ENCODE data around the gene TMEM255B.
"Not testable (repeated sequence)": the region's sequence is repeated elsewhere in the genome, so short reads cannot be mapped to it uniquely, and the experiment has no call there.

Gene TMEM255B

GRCh38 chr13:113758651-113759524, at the start of gene TMEM255B:
TSS of gene TMEM255B (plus strand) at chr13:113759226. CDS start at chr13:113759270, 44 bp downstream.
- no peak for DNase-seq (ENCODE audit: low read depth)
- no peak for TF ChIP-seq CTCF (IDR thresholded peaks at IDR 0.05; ENCODE audit: control insufficient read depth, insufficient read depth, low read depth, low read length, missing control alignments)

GRCh38 chr13:113722921-113723320, 36.1 kb upstream of the TMEM255B start:
- TF ChIP-seq CTCF (IDR thresholded peaks at IDR 0.05; ENCODE audit: control insufficient read depth, insufficient read depth, low read depth, low read length, missing control alignments): no peak
- H3K4me3 ChIP-seq (ENCODE audit: control insufficient read depth, low read depth, low read length): no peak overlapping the region

More at GRCh38 chr13:113758651-113759524, at the start of gene TMEM255B:
- peak within 1 kb of the TSS; percentile 36 for H3K4me3 ChIP-seq (ENCODE audit: control insufficient read depth, low read depth, low read length)

GRCh38 chr13:113723410-113724015, 35.5 kb upstream of the TMEM255B start:
- no peak for TF ChIP-seq CTCF (IDR thresholded peaks at IDR 0.05; ENCODE audit: control insufficient read depth, insufficient read depth, low read depth, low read length, missing control alignments)
- no peak for DNase-seq (ENCODE audit: low read depth)
- no peak overlapping the region for H3K4me3 ChIP-seq (ENCODE audit: control insufficient read depth, low read depth, low read length)

More at GRCh38 chr13:113722921-113723320, 36.1 kb upstream of the TMEM255B start:
- DNase-seq (ENCODE audit: low read depth): no peak

- no peak for TF ChIP-seq CTCF (IDR thresholded peaks at IDR 0.05; ENCODE audit: control insufficient read depth, insufficient read depth, low read depth, low read length, missing control alignments)
- DNase-seq (ENCODE audit: low read depth): no peak
- H3K4me3 ChIP-seq (ENCODE audit: control insufficient read depth, low read depth, low read length): no peak overlapping the region
Measured at GRCh38 chr13:113724016-113724758, 34.8 kb upstream of the TMEM255B start.

GRCh38 chr13:113724780-113725315, 34.2 kb upstream of the TMEM255B start:
- DNase-seq (ENCODE audit: low read depth): no peak
- H3K4me3 ChIP-seq (ENCODE audit: control insufficient read depth, low read depth, low read length): peak overlapping the region; percentile 46

GRCh38 chr13:113725329-113726105, 33.5 kb upstream of the TMEM255B start:
- not testable (repeated sequence) for H3K4me3 ChIP-seq (ENCODE audit: control insufficient read depth, low read depth, low read length)

More at GRCh38 chr13:113724780-113725315, 34.2 kb upstream of the TMEM255B start:
- peak; percentile 89 for TF ChIP-seq CTCF (IDR thresholded peaks at IDR 0.05; ENCODE audit: control insufficient read depth, insufficient read depth, low read depth, low read length, missing control alignments)

GRCh38 chr13:113726106-113726821, 32.8 kb upstream of the TMEM255B start:
- peak overlapping the region; percentile 17 for H3K4me3 ChIP-seq (ENCODE audit: control insufficient read depth, low read depth, low read length)
- not testable (repeated sequence) for DNase-seq (ENCODE audit: low read depth)

More at GRCh38 chr13:113725329-113726105, 33.5 kb upstream of the TMEM255B start:
- DNase-seq (ENCODE audit: low read depth): not testable (repeated sequence)

Data from AG09309 (cell line).